SKM-1 treated with dmso at 0.1 percent for 144 hours (cell line): ENCODE measurements around the gene CCDC136.
A peak's percentile ranks its signal among the peaks of the same experiment; 100 is the strongest.

Source experiments
- DNase-seq: peaks from one replicate; lab custom pipeline; 2025; ENCODE audit not compliant: unreplicated experiment; lab: John Stamatoyannopoulos, UW

The CCDC136 gene

DNA sequence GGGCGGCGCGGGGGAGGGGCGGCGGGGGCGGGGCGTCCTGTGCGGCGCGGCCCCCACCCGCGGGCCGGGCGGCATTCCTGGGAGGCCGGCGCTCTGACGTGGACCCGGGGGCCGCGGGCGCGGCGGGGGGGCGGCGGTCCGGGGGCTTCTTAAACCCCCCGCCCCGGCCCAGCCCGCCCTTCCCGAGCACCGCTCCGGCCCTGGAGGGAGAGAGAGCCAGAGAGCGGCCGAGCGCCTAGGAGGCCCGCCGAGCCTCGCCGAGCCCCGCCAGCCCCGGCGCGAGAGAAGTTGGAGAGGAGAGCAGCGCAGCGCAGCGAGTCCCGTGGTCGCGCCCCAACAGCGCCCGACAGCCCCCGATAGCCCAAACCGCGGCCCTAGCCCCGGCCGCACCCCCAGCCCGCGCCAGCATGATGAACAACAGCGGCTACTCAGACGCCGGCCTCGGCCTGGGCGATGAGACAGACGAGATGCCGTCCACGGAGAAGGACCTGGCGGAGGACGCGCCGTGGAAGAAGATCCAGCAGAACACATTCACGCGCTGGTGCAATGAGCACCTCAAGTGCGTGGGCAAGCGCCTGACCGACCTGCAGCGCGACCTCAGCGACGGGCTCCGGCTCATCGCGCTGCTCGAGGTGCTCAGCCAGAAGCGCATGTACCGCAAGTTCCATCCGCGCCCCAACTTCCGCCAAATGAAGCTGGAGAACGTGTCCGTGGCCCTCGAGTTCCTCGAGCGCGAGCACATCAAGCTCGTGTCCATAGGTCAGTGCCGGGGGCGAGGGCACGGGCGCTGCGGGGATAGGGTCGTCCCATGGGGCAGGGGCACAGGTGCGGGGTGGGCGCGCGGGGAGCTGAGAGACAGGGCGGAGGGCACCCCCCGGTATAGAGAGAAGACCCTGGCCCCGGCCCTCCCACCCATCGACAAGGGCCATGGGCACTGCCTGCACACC is 38.7 kb downstream of the CCDC136 start, which contains the start of gene FLNC:
FLNC (plus strand) TSS at position 176 of the 947 bp plus-strand sequence; CDS start at position 408, 232 bp downstream.
- no peak for DNase-seq

DNA sequence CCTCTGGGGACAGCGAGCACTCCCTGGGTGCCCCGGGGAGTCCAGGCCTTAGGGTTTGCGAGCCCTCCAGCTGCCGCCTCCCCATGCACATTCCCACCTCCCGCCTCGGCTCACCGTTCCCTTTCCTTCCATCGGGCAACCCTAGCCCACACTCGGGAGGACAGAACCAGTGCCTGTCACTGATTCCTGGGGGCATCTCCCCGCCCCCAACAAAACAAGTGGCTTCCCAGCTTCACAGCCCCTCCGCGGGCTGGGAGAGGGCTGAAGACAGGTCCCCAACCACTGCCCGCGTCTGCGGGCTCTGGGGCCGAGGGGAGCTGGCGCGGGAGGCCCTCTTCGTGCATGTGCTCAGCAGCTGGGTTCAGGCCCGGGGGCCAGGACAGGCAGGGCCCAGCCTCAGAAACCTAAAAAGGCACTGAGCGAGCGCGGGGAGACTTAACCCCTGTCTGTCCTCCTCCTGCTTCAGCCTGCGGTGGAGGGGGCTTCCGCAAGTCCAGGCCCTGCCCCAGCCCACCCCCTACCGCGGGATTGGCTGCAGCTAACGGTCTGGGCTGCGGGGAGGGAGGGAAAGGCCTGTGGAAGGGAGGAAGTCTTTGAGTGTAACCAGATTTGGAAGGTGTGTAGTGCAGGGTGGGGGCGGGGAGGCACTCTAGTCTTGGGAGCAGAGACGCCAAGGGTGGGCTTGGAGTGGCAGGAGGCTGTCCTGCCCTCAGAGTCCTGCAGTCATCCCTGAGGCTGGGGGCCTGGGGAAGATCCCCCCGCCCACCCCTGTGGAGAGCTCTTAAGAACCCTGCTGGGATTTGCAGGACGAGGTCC is 39.6 kb downstream of the CCDC136 start:
- no peak for DNase-seq

DNA sequence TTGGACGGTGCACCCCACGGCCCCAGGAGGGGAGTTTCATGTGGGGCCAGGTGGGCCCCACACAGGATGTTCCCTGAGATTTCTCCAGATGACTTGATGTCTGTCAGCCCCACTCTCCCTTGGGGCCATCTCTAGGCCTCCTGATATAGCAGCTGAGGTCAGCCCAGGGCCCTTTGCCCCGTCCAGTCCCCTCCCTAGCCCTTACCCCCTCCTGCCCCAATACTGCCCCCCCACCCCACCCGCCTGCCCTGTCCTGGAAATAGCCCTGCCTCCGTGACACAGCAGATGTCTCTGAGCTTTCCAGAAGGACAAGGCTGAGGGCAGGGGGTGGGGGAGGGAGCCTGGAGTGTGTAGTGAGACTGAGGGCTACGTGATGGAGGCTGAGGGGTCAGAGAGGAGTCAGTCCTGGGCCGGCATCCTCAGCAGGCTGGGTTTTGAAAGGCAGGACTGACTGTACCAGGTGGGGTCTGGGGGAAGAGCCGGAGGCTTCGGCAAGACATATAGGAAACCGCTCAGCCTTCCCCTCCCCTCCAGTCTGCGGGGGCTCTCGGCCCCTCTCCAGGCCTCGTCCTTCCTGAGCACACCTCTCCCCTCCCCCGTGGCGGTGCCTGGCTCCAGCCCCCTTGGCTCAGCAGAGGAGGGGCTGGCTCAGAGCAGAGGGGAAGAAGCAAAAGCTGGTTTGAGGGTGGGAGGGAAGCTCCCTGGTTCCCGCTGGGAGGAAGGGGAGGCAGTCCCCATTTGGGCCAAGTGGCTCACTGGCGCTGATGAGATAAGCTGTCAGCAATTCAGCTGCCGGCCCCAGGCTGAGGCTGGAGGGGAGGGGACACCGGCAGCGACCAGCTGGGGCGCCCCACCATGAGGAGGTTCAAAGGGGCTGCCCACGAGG is 40.5 kb downstream of the CCDC136 start:
- DNase-seq, result no peak

DNA sequence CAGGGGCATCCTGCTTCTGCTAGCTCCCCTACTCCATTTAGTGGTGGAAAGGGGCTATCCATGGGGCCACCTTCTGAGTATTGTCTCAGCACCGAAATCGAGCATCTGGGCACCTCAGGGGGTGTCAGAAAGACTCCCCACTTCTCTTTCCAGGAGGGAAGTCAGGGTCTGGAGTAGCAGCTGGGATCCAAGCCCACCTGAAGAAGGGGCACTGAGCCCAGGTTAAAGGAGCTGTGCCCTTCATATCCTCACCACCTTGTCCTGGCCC is 41.0 kb downstream of the CCDC136 start:
- no peak for DNase-seq

DNA sequence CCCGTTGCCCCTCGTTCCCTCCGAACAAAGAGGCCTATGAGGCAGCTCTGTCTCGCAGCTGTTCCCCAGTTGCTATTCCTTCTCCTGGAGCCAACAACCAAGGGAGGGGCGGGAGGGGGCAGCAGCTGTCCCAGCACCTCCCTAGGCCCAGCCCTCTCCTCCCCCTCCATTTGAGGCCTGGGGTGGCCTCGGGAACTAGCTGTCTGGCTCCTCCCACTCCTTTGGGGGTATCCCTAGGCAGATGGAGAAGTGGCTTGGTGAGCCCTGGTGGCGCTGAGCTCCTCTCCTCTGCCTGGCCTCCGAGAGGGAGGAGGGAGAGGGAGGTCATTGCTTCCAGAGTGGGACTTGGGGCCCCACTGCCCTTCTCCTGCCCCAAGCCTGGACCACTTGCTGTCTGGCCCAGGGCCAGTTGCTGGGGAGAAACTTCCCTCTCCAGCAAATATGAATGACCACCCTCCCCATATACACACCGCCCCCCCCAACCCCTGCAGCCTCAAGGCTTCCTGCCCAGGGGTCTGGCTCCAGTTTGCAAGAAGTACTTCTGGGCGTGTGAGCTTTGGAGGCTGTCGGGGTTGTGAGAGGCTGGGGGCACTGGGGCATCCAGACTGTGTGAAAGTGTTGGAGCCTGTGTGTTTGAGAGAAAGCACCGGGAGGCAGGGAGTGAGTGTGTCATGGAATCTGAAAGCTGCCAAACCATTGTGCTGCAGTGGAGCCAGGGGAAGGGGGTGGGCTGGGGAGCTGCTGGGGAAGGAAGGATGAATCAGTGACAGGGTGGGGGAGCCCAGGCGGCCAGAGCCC is 41.6 kb downstream of the CCDC136 start:
- peak; percentile 12 for DNase-seq

DNA sequence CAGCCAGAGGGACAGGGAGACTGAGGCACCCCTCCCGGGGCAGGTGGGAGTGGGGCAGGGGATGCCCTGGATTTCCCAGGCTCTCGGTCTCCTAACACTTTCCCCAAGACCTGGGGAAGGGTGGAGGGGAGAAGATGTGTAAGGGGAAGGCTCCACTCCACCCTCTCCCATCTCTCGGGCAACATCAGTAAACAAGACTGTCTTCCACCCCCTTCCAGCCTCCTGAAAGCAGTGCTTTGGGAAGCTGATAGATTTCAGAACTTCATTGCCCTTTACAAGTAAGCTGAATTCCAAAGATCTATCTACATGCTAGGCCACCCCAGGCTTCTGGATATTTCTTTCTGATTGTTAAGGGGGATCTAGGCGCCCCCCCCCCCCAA is 42.2 kb downstream of the CCDC136 start:
- DNase-seq, result no peak

DNA sequence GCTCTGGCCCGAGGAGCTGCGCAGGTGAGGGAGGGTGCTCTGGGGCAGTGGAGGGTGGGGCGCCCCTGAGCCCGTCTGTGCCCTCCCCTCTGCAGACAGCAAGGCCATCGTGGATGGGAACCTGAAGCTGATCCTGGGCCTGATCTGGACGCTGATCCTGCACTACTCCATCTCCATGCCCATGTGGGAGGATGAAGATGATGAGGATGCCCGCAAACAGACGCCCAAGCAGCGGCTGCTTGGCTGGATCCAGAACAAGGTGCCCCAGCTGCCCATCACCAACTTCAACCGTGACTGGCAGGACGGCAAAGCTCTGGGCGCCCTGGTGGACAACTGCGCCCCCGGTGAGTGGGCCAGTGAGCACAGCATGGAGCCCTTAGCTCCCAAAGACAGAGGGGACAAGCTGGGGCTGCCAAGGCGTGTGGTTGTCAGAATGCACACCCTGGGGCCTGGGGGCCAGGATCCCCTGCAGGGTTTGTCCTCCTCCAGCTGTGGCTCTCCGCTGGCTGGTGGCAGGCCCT is 43.5 kb downstream of the CCDC136 start:
- DNase-seq, result no peak

DNA sequence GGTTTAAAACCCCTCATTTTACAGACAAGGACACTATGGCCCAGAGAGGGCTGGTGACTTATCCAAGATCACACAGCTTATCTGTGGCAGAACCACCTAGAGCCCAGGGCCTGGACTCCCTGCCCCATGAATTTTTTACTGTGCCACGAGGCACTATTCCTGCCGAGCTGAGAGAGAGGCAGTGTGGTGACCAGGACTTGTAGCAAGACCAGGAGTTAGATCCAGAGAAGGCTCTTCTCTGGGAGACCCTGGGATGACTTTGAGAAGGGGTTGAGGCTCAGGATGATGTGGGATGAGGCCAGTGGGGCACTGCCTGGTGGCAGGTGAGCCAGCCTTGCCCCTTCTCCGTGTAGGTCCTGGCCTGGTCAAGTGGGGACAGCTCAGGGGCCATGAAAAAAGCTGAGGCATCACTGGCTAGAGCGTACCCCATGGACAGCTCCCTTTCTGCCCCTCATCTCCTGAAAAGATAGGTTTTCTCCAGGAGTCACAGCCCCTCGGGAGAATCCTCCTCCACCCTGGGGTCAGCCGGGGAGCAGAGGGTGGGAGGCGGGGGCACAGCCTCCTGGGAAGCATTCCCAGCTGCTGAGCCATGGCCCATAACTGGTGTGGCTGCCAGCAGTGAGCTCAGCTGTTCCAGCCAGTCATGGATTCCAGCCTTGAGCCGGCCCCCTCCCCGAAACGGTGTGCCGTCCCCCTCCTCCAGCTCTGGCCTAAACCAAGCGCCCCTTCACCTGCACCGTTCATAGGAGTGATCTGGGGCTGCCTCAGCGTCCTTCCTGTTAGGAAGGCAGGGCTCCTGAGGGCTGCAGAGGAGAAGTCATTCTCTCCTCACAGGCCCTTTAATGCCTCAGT is 44.2 kb downstream of the CCDC136 start:
- DNase-seq, result no peak

DNA sequence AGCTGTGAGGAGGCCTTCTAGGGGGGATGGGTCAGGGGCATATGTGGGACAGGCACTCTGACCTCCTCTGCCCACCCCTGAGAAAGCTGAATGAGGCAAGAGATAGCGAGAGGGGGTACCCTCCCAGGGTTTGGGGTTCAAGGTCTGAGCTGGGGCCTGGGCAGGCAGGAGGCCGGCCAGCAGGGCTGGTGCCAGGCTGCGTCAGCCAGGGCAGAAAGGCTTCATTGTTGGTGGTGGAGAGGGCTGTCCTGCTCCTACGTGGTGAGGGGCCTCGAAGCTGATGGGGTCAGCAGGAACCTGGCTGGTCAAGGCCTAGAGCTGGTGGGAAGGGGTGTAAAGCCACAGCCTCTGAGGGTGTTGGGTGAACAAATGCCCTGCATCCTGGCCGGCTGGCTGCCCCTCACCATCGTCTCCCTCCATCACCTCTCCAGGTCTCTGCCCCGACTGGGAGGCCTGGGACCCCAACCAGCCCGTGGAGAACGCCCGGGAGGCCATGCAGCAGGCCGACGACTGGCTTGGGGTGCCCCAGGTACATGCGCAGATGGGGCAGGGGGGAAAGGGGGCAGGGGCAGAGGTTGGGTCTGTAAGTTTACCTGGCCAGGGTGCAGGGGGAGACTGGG is 45.1 kb downstream of the CCDC136 start:
- DNase-seq, result no peak

DNA sequence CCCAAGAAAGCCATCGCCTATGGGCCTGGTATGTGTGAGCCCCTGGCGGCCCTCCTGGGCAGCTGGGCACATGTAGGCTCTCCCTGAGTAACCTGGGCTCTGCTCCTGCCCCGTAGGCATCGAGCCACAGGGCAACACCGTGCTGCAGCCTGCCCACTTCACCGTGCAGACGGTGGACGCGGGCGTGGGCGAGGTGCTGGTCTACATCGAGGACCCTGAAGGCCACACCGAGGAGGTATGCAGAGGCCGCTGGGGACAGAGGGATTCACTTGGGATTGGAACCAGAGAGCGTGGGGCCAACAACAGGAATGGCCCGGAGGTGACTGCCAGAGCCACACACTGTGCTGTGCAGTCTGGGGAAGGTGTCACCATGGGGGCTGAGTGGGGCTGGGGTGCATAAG is 45.8 kb downstream of the CCDC136 start:
- no peak for DNase-seq

DNA sequence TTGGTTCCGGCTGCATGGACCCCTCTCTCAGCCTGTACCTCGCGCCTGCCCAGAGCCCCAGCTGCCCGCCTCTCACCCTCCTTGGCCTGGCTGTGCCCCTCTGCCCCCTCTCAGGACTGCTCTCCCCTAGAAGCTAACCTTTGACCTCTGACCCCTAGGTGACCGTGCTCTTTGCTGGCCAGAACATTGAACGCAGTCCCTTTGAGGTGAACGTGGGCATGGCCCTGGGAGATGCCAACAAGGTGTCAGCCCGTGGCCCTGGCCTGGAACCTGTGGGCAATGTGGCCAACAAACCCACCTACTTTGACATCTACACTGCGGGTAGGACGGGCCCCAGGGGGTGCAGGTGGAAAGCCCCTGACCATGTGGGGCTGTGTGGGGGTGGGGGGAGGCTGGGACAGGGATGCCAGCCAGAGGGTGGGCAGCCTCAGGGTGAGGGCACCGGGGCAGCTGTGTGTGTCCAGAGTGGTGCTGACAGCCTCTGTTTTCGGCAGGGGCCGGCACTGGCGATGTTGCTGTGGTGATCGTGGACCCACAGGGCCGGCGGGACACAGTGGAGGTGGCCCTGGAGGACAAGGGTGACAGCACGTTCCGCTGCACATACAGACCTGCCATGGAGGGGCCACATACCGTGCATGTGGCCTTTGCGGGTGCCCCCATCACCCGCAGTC is 46.5 kb downstream of the CCDC136 start:
- DNase-seq, result no peak

DNA sequence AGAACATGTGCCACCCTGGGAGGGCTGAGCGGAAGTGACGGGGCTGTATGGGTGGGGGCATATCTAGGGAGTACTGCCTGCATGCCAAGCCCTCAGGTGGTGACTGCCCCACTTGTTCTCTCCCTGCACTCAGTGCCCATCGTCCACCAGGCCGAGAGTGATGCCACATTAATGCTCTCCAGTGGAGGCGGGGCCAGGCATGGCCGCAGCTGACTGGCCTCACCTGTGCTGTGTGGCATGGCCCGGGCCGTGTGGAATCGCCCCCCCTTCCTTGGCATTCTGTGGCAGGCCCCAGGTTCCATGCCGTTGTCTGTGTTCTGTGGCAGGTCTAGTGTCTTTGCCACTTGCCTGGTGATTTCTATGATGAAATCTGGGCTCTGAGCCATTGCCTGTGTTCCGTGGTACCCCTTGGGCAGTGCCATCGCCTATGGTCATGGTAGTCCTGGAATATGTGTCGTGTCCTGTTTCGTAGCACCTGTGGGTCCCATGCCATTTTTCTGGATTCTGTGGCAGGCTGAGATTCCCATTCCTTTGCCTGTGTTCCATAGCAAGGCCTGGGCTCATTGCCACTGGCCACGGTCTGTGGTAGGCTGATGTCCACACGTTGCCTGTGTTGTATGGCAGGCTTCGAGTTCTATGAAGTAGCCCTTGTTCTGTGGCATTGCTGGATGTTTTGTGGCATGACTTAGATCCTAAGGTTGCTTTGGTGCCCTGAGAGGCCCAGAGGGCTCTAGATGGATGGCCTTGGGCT is 47.4 kb downstream of the CCDC136 start:
- DNase-seq, result no peak

DNA sequence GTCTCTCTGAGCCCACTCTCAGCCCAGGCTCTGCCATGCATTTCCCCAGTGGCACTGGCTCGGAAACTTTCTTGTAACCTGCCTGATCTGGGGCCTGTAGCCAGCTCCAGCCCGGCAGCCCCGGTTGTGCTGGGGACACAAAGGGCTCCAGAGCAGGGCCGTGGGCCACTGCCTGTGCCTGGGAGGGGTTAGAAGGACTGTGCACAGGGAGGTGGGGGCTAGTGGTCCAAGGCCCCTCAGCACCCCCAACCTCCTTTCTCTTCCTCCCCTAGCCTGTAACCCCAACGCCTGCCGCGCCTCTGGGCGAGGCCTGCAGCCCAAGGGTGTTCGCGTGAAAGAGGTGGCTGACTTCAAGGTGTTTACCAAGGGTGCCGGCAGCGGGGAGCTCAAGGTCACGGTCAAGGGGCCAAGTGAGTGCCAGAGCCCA is 48.0 kb downstream of the CCDC136 start:
- no peak for DNase-seq

DNA sequence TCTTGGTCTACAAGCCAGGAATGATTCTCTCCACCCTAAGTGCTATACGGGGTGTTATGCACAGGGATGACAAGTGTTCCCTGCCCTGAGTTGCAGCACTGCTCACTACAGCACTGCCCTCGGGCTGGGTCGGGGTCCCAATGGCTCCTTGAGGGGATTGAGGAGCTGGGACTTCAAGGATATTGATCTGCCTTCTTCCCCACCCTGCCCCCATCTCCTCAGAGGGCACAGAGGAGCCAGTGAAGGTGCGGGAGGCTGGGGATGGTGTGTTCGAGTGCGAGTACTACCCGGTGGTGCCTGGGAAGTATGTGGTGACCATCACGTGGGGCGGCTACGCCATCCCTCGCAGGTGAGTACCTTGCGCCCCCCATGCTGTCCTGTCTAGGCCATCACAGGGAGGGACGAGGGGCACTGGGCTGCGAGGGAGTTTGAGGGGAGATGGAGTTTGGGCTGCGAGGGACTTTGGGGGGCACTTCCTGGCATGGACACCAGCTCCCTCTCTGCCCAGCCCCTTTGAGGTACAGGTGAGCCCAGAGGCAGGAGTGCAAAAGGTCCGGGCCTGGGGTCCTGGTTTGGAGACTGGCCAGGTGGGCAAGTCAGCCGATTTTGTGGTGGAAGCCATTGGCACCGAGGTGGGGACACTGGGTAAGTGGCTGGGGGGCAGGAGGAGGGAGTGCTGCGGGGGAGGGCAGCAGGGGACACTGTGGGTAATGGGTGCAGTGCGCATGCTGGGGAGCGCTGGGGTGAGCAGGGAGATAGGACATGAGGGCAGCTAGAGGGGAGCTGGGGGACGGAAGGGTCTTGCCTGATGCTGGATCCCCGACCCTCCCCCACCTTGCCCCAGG is 48.8 kb downstream of the CCDC136 start:
- no peak for DNase-seq

DNA sequence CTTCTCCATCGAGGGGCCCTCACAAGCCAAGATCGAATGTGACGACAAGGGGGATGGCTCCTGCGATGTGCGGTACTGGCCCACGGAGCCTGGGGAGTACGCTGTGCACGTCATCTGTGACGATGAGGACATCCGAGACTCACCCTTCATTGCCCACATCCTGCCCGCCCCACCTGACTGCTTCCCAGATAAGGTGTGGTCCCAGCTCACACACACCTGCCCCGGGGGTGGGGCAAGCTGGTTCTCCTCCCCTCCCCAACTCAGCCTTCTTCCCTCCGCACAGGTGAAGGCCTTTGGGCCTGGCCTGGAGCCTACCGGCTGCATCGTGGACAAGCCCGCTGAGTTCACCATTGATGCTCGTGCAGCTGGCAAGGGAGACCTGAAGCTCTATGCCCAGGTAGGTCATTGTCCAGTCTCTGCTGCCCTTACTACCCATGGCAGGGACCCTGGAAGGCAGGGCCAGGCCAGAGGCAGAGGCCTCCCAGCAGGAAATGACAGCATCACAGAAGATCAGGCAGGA is 49.5 kb downstream of the CCDC136 start:
- DNase-seq, result no peak

DNA sequence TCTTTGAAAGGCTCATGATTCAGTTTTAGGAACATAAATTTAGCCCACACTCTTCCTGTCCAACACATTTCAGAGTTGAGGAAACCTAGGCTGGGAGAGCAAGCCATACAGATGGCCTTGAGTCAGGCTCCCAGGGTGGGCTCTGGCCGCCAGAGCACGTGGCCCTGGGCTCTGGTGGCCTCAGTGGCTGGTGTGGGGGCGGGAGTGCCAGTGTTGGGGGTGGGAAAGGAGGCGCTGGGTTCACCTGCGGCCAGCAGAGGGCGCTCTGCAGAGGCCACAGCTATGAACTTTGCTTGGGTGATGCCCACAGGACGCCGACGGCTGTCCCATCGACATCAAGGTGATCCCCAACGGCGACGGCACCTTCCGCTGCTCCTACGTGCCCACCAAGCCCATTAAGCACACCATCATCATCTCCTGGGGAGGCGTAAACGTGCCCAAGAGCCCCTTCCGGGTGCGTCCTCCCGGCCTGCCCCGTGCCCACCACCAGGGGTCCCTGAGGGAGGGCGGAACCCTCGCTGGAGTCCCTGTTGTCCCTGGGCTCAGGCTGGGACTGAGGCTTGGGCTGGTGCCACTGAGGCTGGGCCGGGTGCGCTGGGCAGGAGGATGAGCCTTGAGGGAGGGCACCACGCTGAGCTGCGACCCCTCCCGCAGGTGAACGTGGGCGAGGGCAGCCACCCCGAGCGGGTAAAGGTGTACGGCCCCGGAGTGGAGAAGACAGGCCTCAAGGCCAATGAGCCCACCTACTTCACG is 50.3 kb downstream of the CCDC136 start:
- peak; percentile 38 for DNase-seq
